ENCODE data around the gene GALNT5.

Gene GALNT5

DNA sequence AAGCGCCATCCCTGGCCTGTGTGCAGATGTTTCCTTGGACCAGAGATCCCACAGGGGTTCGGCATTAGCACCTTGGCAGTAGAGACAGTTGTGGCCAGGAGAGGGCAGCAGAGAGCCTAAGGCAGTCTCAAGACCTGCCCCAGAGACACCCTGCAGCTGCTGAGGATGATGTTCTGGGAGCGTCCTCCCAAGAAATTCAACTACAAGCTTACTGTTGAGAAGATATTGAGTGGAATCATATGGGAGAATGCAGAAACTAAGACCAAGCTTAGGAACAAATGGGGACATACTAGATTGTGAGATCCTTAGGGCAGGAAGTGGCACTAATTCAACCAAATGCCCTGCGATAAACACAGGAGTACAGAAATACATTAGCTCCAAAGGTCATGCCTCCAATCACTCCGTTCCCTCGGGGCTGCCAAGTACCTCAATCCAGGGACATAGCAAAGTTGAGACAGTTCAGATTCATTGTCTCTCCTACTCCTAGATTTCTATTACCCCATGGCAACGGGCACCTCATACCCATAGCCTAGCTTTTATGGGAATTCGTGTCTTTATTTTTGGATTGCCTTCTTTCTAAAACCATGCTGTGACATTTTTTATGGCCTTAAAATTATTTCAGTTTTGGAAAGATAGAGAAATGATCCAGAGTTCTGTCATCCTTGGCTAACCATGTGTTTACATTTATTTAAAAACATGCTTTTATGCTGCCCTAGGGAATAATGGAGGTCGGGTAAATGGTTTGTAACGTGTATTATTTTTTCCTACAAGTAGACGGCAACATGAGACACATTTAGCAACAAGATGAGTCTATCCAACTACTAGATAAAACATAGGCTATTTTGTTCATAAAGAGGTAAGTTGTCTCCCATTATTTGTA is 70.4 kb downstream of the GALNT5 start:
- no peak for DNase-seq (ENCODE audit: low read depth)

DNA sequence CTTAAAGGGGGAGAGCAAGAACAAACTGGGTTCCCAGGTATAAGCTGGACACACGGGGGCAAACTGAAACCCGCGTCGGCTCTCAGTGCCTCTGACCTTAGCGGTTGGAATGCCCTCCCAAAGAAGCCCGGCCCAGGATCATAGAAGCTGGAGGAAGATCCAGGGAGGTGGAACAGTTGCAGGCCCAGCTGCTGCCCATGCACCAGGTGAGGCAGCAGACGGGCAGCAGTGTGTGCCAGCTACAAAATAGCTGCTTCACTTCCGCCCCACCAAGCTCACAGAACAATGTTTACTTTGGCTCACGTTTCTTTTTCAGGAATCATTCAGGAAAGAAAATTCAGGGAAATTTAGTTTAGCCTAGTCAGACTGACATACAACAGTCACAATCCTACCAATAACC is 72.0 kb downstream of the GALNT5 start:
- DNase-seq (ENCODE audit: low read depth): no peak

DNA sequence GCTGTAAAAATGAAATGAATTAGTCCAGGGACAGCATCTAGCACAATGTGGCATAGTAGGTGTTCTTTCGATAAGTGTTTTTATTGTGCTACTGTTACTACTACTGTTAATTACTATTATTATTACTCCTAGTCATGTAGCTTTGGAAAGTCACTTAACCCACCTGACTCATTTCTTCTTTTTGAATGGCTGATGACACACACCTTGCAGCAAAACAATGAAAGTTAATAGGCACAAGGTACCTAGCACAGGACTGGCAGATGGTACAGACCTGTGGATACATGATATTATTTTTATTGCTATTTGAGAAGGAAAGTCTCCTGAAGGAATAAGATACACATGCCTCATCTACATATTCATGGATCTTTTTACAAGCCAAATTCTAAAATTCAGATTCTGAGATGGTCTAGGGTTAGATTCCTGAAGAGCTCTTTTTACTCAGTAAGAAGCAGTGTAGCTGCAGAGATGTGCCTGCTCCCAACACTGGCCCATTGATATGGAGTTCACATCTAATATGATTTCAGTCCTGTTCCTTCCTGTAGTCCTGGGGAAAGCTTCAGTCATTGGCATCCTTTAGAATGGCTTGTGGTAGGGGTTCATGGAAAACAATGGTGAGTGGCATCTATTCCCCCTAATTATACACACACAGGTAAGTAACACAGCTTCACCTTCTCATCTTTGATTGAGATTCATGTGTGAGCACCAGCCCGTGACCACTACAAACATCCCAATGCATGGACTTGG is 76.0 kb downstream of the GALNT5 start:
- DNase-seq (ENCODE audit: low read depth): no peak

DNA sequence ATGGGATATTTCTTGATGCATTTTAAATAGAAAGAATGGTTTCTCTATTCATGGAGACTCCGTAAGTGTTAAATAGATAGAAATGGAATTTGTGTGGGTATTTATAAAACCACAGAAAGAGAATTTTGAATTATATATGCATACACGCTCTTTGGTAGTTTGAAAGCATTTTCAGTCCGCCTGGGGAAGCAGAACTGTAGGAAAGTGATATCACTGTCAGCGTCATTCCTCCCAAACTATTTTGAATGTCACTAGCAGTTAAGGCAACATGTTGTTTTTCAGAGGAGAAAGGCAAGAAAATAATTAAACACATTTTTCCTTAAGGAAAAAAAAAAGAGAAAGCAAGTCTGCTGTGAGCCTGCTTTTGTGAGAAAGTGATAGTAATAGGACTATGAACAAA is 76.8 kb downstream of the GALNT5 start:
- no peak for DNase-seq (ENCODE audit: low read depth)

DNA sequence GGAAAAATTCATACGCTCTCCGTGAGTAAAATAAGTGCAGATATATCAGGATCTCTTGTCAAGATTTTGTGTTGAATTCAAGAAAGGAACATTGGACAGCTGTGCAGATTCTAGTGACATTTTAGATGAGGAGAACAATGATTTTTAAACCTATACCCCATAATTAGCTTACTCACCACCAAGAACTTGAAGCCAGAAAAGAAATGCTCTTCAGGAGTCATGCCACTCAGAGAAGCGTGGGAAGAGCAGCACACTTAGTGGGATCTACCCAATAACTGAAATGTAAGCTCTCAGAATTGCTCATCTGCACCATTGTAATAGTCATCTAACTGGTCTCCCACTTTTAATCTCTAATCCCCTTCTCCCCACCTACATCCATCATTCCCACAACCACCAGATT is 77.3 kb downstream of the GALNT5 start:
- DNase-seq (ENCODE audit: low read depth): no peak

DNA sequence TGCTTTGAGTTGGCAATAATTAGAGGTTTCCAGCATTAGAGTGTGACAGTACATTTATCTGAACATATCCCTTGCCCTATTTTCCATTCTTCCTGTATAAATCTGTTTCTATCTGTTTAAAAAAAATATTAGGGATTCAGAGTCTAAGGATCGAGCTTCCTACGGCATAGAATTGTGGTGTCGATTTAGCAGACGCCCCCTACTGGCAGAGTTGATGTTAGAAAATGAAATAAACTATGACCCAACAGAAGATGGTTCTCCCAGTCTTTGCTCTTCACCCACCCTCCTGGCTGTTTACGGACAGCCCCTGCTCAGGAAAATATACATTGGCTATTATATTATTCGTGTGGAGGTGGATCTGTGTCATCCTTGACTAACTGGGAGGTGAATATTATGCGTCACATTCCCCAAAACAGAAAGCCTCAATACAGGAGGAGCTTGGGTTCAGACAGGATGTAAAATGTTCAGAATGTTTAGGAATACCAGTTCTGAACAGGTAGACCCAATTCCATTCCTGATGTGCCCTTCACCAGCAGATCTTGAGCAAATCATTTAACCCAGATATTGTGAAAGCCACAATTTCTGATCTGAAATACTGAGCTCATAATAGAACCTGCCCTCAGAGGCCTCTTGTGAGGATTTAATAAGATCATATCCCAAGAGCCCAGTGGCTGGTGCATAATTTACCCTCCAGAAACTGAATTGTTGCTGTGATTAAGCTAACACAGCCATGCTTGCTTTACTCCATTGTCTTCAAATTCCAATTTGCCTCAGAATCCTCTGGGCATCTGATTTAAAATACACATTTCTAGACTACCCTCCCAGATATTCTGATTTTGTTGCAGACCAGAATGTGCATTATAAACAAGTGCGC is 78.9 kb downstream of the GALNT5 start:
- DNase-seq (ENCODE audit: low read depth): no peak

DNA sequence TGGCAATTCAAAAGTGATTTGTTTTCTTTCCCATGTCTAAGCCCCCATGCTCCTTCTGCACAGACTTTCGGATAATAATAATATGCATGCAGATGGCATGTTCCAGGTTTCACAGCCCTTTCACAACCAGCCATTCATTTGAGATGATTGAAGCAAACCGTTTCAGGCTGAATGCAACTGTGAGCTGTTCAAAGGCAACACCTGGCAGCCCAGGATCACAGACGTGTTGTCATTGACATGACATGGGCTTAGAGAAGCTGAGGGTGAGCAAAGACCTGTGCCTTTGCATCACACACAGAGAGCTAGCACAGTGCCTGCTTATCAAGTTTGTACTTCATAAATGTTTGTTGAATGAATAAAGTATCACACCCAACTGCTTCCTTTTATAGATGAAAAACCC is 80.5 kb downstream of the GALNT5 start:
- no peak for DNase-seq (ENCODE audit: low read depth)

DNA sequence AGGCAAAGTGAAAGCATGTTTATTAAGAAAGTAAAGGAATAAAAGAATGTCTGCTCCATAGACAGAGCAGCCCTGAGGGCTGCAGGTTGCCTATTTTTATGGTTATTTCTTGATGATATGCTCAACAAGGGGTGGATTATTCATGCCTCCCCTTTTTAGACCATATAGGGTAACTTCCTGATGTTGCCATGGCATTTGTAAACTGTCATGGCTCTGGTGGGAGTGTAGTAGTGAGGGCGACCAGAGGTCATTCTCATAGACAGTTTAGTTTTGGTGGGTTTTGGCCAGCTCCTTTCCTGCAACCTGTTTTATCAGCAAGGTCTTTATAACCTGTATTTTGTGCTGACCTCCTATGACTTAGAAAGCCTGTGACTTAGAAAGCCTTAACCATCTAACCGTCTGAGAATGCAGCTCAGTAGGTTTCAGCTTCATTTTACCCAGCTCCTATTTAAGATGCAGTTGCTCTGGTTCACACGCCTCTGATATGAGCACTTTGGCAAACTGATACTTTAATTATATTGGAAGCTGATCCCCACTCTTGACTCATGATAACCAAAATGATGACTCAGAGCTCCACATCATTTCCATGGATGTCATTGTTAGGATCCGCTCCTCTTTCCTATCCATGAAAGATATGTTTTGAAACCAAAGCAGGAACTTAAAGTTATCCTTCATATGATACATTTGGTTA is 82.6 kb downstream of the GALNT5 start:
- DNase-seq (ENCODE audit: low read depth): peak; percentile 11

DNA sequence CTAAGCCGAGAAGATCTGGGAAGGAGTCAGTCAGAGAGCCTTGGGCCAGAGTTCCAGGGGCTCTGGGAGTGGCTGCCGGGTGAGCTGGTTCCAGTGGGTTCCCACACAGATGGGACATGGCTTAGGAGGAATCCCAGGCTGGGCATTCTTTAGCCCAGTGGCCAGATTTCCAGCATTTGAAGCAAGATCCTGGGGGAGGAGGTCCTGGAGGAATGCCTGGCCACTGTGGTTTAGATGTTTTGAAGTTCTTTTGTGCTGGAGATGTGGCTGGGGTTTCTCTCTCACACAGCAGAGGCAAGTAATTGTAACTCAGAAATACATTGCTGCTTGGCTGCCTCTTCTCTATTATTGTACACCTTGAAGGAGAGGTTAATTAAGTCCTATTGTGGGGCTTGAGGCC is 83.9 kb downstream of the GALNT5 start:
- DNase-seq (ENCODE audit: low read depth): peak; percentile 56

DNA sequence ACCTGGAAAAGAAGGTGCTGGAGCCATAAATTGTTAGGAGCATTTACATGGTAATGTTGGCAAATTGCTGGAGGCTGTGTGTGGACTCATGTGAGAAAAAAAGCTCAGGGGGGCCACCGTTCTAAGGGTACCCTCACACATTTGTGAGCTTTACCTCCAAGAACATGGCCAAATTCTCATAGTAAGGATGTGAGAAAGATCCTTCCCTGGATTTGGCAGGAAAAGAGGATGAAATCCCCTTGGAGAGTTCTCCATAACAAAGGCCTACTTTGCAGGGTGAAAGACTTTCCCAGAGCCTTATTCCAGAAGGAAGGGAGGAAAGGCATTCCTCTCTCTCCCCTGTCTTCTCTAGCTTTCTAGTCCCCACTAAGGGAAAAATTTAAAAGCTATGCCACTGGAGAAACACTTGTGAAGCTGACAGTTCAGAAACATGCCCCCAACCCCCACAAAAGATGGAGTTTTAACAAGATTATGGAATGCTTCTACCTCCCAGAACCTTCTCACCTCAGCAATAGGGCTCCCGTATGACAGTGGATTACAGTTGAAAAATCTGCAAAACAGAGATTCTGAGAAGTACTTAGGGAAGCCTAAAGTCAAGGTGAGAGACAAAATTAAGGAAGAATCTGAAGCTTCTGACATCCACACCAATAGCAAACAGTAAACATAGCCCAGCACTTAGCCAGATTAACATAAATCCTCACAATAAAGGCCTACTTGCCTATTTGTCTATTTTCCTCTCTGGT is 88.3 kb downstream of the GALNT5 start:
- DNase-seq (ENCODE audit: low read depth): no peak

DNA sequence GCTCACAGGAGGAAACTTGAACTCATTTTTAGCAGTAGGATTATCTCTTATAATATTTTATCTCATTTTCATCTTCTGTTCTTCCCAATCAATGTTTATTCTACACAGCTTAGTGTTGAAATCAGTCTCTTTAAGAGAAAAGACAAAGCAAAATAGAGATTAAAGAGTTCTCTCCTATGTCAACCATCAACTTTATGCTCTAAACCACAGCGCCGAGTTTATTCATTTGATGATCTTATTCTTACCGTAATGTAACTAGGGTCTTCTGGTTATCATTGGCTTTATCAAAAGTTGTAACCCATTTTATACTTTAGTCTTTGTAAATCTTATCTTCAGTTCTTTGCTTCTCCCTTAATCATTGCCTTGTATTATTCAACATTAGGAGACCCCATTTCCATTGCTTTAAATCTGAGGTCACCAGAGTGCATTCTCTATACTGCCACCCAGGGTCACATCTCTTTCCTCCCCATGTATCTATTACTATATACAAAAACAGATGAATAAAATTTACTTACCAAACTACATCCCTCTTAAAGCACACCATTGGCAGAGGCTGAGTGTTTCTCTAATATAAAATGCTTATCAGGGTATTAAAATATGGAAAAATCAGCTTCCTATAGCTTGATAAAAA is 90.9 kb downstream of the GALNT5 start:
- DNase-seq (ENCODE audit: low read depth): no peak

DNA sequence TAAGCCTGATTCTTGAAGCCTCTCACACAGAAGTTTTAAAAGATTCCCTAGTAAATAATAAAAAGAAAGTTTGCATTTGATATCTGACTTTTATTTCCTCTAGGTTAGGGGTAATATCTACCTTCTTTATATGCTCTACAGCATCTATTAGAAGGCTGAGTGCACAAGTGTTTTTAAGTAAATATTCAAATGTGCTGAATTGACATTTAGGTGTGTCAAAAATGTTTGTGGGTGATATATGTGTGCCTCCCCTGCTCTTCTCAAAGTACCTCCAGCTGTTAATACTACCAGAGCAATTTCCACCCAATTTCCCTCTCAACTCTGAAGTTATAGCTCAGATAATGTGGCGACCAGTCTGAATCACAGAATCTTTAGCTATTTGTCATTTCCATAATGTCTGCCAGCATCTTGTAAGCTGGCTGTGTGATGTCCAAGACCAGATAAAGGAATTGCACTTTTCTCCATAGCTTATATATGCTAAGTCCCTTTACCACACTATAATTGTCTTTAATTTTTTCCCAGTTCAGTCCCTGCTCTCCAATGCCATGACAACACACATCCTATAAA is 92.5 kb downstream of the GALNT5 start:
- DNase-seq (ENCODE audit: low read depth): peak; percentile 19

DNA sequence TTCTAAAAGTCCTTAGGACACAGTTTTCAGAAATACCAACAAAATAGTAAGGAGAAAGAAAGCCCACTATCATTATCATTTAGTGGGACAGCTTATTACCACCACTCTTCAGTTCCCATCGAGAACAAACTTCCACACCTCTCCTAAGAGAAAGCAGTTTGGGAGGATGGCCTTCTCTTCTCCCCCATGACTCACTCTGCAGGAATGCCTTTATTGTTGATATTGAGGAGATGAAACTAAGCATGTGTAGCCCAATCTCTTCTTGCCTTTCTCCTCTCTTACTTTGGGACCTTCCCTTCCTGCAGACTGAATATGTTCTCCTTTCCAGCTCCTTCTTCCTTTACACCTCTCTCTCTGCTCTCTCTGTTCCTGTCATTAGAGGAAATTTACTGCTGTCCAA is 98.1 kb downstream of the GALNT5 start:
- DNase-seq (ENCODE audit: low read depth): peak; percentile 19

DNA sequence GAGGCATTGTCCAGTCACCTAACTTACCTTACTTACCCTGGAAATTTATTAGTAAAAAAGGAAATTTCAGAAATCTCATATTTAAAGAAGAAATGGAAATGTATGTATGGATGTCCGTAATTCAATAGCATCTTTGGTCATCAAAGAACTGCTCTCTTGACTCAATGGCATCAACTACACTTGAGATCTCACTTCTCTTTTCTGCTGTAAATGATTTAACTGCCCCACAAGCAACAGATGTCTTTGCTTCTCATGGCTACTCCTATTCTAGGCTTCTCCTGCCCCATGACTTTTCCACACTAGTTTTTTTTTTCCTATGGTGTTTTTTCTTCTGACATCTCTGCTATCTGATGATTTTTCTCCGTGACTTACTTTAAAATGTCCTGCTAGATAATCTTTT is 102.1 kb downstream of the GALNT5 start:
- no peak for DNase-seq (ENCODE audit: low read depth)

DNA sequence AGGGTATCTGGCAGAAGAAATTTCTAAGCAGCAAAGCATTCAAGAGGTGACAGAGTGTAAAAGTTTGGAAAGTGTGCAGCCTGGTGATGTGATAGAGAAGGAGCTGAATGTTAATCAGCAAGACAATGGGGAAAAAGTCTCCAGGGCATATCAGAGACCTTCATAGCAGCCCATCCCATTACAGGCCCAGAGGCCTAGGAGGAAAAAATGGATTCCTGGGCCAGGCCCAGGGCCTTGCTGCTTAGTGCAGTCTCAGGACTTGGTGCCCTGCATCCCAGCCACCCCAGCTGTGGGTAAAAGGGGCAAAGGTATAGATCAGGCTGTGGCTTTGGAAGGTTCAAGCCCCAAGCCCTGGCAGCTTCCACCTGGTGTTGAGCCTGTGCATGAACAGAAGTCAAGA is 104.0 kb downstream of the GALNT5 start:
- no peak for DNase-seq (ENCODE audit: low read depth)

DNA sequence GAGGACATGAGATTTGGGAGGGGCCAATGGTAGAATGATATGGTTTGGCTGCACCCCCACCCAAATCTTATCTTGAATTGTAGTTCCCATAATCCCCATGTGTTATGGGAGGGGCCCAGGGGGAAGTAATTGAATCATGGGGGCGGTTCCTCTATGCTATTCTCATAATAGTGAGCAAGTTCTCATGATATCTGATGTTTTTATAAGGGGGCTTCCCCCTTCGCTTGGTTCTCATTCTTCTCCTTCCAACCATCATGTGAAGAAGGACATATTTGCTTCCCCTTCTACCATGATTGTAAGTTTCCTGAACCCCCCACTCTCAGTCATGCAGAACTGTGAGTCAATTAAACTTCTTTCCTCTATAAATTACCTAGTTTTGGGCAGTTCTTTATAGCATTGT is 105.1 kb downstream of the GALNT5 start:
- no peak for DNase-seq (ENCODE audit: low read depth)

DNA sequence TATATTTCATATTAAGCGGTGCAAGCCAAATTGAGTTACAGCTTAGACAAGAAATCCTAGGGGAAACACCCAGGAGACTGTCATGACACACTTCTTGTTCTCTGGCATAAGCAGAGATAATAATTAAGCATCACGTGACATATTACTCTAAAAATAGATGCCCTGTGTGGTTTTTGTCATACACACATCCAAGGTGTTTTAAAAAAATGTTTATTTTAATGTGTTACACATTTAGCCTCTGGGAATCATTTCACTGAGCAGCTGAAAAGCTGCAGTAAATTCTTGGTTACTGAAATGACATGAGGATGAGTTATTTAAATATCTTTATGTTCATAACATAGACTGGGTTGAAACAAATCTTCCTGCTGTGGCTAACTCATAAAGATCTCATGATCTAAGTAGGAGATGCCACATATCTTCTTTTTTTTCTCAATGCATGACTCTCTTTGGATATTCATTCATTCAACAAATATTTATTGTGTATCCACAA is 106.2 kb downstream of the GALNT5 start:
- DNase-seq (ENCODE audit: low read depth): peak; percentile 64

Data from GM04503 (cell line).